HG03103 (cell line): Measurements from ENCODE around the gene COLGALT1.

Experiments used
- ATAC-seq: cut with Tn5 transposase; IDR thresholded peaks from one replicate; pipeline ENCODE4 v1.9.1; 2021; ENCODE audit warnings: low read depth; ENCODE audit not compliant: unreplicated experiment

Gene COLGALT1

GRCh38 chr19:17617807-17618192 lies 62.4 kb downstream of the COLGALT1 start:
- ATAC-seq: no peak

- no peak for ATAC-seq
These were observed 62.9 kb downstream of the COLGALT1 start for GRCh38 chr19:17618281-17618903.

DNA sequence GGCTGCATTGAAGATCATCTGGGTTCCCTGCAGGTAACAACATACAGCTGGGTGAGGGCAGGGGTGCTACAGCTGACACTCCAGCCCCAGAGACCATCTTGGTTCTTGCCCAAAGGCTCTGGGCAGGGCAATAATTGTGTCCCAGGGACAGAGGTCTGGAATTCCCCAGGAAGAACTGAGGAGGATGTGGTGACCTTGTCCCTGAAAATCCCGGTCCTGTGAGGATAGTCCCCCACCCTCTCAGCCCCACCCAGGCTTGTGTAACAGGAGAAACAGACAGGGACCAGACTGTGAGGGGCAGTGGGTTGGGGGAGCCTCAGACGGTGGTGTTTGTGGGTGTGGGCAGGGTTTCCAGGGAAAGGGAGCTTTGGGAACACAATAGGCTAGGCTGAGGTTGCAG lies 63.5 kb downstream of the COLGALT1 start:
- no peak for ATAC-seq

DNA sequence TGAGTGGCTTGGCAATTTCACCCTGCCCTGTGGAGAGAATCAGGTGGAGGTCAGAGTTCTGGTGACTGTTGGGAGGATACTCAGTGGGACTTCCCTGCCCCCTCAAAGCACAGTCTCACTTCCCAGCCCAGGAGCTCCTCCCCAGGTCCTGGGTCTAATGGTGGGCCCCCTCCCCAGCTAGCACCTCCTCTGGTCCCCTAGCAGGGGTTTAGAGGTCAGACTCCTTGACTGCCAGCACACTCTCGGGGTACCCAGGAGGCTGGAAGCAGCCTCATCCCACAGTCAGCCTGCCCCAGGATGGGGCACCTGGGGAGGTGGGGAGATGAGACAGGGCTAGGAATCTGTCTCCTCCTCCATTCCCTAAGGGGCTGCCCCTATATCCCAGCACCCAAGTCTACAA lies 65.2 kb downstream of the COLGALT1 start:
- no peak for ATAC-seq

DNA sequence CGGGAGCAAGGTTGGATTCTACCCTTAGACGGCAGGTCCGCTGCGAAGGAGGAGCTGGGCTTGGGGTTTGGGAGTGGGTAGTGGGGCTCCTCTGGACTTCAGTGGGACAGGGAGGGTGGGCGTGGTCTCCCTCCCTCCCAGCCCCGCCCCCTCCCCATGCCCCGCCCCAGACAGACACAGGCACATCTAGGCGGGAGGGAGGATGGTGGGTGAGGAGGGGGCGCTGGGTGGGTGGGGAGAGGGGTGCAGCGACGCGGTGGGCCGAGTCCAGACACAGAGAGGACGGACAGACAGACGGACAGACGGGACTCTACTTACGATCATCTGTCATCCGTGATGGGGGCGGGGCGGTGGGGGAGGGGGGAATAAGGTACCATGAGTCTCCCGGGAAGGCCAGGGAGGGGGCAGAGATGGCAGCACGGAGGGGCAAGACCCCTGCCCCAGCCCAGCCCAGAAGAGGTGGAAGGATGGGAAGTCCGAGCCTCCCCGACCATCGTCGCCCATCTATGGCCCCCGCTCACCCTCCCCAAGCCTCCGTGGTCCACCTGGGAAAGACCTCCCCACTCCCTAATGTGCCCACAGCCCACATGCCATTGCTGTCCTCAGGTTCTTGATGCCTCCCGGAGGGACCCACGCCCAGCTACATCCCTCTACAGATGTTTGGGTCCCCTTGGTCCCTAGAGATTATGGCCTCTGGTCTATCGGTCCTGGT lies 67.9 kb downstream of the COLGALT1 start:
- ATAC-seq: no peak

DNA sequence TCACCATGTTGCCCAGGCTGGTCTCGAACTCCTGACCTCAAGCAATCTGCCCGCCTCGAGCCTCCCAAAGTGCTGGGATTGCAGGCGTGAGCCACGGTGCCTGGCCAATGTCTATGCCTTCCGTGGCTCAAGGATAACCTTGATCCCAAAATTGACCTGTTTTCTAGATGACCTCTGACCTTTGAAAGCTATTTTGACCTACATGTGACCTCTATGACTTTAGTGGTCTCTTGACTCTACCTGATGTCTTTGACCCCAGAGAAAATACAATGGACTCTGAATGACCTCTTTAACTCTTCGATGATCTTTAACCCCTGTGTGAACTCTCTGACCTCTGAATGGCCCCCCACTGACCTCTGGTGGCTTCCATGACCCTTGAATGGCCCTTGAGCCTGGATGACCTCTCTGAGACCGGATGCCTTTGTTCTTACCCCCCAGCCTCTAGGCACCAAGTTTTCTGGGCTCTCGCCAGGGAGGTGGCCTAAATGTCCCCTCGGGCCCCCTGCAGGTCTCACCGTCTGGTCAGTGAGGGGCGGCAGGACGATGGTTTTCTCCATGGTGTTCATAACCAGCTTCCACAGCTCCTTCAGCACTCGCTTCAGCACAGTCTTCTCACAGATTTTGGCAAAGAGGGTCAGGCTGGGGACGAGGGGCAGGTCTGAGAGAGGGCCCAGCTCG lies 69.0 kb downstream of the COLGALT1 start:
- ATAC-seq: no peak

DNA sequence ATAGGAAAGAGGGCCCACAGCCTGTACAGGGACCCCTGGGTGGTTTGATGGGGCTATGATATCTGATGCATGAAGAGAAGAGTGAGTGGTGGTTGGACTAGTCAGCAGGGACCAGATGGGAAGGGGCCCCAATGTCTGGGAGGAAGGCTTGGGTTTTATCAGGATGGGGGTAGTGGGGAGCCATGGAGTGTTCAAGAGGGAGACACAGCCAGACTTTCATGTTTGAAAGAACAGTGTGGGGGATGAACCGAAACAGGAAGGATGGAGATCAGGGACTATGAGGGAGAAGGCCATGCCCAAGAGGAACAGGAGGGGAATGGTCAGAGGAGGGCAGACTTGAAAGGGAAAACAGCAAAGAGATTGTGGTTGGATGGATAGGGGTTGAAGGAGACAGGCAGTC lies 69.6 kb downstream of the COLGALT1 start:
- ATAC-seq: no peak

- ATAC-seq: no peak
These were observed 70.5 kb downstream of the COLGALT1 start for GRCh38 chr19:17625980-17626379.

DNA sequence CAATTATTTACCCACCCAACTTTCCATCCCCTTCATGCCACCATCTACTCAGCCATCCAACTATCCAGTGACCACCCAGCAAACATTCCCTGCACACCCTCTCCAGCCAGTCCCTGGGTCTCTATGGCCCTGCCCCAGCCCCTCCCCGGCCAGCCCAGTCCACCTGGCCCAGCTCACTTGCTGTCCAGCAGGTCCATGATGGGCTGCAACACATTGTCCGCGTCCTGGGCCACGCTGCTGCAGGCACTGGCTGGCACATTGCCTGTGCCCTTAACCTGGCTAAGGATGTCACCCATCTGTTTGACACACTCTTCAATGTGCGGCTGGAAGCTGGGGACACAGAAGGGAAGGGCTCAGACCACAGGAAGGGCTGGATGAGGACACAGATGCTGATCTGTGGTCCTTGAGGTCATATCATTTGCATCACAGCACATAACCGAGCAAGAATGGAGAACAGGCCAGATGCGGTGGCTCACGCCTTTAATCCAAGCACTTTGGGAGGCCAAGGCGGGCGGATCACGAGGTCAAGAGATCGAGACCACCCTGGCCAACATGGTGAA lies 71.1 kb downstream of the COLGALT1 start:
- ATAC-seq: no peak

DNA sequence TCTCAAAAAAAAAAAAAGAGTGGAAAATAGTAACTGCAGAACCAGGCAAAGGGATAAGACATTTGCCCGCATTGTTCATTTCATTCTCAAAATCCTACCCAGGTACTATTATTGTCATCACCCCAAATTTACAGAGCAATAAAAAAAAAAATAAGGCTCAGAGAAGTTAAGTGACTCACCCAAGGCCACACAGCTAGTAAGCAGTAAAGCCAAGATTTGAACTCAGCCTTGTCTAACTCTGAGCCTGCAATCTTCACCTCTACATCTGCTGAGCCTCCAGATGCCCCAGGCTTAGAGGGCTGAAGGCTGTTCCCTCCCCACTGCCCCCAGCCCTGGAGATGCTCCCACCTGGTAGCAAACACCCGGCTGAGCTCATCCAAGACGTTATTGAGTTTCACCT lies 71.7 kb downstream of the COLGALT1 start:
- no peak for ATAC-seq

DNA sequence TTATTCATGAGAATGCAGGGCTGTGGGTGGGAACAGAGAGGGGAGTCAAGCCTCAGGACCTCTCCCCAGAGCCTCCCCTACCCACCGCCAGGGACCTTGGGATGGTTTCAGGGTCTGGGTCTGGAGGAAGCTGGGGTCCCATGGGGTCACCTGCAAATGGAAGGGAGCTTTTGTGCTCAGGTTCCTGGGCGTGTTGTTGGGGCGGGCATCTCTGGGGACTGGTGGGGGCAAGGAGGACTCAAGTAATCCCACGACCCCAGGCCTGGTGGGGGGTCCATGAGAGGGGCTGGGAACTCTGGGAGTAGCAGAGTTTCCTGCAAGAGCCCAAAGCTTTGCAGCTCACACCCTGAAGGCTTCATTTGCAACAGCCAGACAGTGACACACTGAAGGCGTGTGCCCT lies 72.5 kb downstream of the COLGALT1 start:
- no peak for ATAC-seq

GRCh38 chr19:17629760-17630159 lies 74.3 kb downstream of the COLGALT1 start:
- ATAC-seq: no peak

- no peak for ATAC-seq
These were observed 77.1 kb downstream of the COLGALT1 start for GRCh38 chr19:17632577-17632976.
